ENCODE results near the gene CERK.

CERK gene

GRCh38 chr22:46675479-46675878, 62.6 kb downstream of the CERK start:
- no peak overlapping the region for H3K4me3 ChIP-seq (ENCODE audit: low read depth, low read length)
- TF ChIP-seq CTCF (IDR thresholded peaks at IDR 0.05; ENCODE audit: insufficient read depth, low read depth, low read length, missing control alignments): no peak
- DNase-seq (ENCODE audit: low read depth): no peak

- no peak overlapping the region for H3K4me3 ChIP-seq (ENCODE audit: low read depth, low read length)
- DNase-seq (ENCODE audit: low read depth): no peak
Observed at GRCh38 chr22:46674906-46675305, 63.1 kb downstream of the CERK start.

GRCh38 chr22:46674367-46674781, 63.7 kb downstream of the CERK start:
- DNase-seq (ENCODE audit: low read depth): peak; percentile 41
- no peak for TF ChIP-seq CTCF (IDR thresholded peaks at IDR 0.05; ENCODE audit: insufficient read depth, low read depth, low read length, missing control alignments)
- no peak overlapping the region for H3K4me3 ChIP-seq (ENCODE audit: low read depth, low read length)

More at GRCh38 chr22:46674906-46675305, 63.1 kb downstream of the CERK start:
- no peak for TF ChIP-seq CTCF (IDR thresholded peaks at IDR 0.05; ENCODE audit: insufficient read depth, low read depth, low read length, missing control alignments)

GRCh38 chr22:46673662-46674236, 64.3 kb downstream of the CERK start:
- H3K4me3 ChIP-seq (ENCODE audit: low read depth, low read length): no peak overlapping the region
- no peak for DNase-seq (ENCODE audit: low read depth)
- TF ChIP-seq CTCF (IDR thresholded peaks at IDR 0.05; ENCODE audit: insufficient read depth, low read depth, low read length, missing control alignments): no peak

- no peak overlapping the region for H3K4me3 ChIP-seq (ENCODE audit: low read depth, low read length)
- DNase-seq (ENCODE audit: low read depth): no peak
- no peak for TF ChIP-seq CTCF (IDR thresholded peaks at IDR 0.05; ENCODE audit: insufficient read depth, low read depth, low read length, missing control alignments)
Observed at GRCh38 chr22:46673205-46673604, 64.8 kb downstream of the CERK start.

- H3K4me3 ChIP-seq (ENCODE audit: low read depth, low read length): no peak overlapping the region
- no peak for TF ChIP-seq CTCF (IDR thresholded peaks at IDR 0.05; ENCODE audit: insufficient read depth, low read depth, low read length, missing control alignments)
- DNase-seq (ENCODE audit: low read depth): no peak
Observed at GRCh38 chr22:46672731-46673130, 65.3 kb downstream of the CERK start.

GRCh38 chr22:46671824-46672432, 66.1 kb downstream of the CERK start:
- DNase-seq (ENCODE audit: low read depth): peak; percentile 31
- H3K4me3 ChIP-seq (ENCODE audit: low read depth, low read length): no peak overlapping the region
- TF ChIP-seq CTCF (IDR thresholded peaks at IDR 0.05; ENCODE audit: insufficient read depth, low read depth, low read length, missing control alignments): no peak
